Measurements from ENCODE around the gene TMEM154. TPM values are rescaled to one million over a fixed set of nuclear protein-coding genes. Genes with fewer than 3 reads are reported as not detected.

Gene TMEM154
- polyA plus RNA-seq, 1 donor from 2014 or later: not detected

DNA sequence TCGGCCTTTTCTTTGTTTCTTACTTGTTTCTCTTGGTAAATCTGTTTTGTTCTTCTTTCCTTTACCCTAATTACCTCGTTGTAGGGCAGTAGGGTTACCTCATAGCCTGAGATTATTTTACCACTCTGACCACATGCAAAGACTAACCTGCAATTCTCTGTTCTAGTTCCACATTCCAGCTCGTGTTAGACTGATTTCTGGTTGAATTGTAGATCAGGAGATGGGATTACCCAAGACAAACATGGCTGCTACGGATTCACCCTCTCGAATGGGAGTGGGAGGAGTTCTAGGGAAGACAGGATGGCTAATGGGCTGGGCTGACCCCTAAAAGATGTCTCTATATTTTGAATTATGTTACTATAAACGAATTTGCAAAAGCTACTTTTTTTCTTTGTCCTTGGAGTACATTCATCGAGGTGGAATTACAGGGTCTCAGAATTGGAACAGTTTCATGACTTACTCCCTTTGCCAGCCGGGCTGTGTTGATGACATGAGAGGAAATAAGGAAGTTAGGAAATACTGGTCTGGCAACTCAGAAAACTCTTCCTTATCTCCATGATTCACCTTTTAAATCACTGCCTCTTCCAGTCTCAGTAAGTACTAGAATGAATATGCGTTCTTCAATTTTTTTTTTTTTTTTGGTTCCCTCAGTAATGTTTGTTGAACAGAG, 107.2 kb downstream of the TMEM154 start:
- Histone ChIP-seq H3K4me3 (ENCODE audit: low read length) (no peak overlapping the region), H2AFZ (ENCODE audit: low read depth, low read length) (no peak overlapping the region), H3K9ac (ENCODE audit: low read length) (no peak overlapping the region), H3K9me2 (ENCODE audit: insufficient read depth, low read length) (no peaks in the 10 kb centered on the region), H3K27ac (ENCODE audit: low read length) (no peak overlapping the region), H3K4me2 (ENCODE audit: low read length) (no peak overlapping the region), H3K9me3 (ENCODE audit: low read length) (no peaks in the 10 kb centered on the region), H3K36me3 (ENCODE audit: insufficient read depth, low read length) (no peaks in the 10 kb centered on the region), H4K20me1 (ENCODE audit: insufficient read depth) (no peaks in the 10 kb centered on the region), H3F3A (ENCODE audit: insufficient read depth, low read length, poor library complexity, severe bottlenecking) (no peaks in the 10 kb centered on the region), H3K27me3 (ENCODE audit: insufficient read depth, low read depth, low read length) (no peaks in the 10 kb centered on the region), H3K79me2 (replicated peaks; ENCODE audit: insufficient read depth, low read length) (no peaks in the 10 kb centered on the region)
- no peak for TF ChIP-seq SMC3 (conservative IDR thresholded peaks at IDR 0.05; ENCODE audit: poor library complexity)
- no peak for TF ChIP-seq MXI1 (conservative IDR thresholded peaks at IDR 0.05; ENCODE audit: poor library complexity, severe bottlenecking)
- no peak for TF ChIP-seq EZH2 (IDR thresholded peaks at IDR 0.05; ENCODE audit: borderline replicate concordance, insufficient read depth, low read length, poor library complexity, severe bottlenecking)
- TF ChIP-seq, protein P1, sequence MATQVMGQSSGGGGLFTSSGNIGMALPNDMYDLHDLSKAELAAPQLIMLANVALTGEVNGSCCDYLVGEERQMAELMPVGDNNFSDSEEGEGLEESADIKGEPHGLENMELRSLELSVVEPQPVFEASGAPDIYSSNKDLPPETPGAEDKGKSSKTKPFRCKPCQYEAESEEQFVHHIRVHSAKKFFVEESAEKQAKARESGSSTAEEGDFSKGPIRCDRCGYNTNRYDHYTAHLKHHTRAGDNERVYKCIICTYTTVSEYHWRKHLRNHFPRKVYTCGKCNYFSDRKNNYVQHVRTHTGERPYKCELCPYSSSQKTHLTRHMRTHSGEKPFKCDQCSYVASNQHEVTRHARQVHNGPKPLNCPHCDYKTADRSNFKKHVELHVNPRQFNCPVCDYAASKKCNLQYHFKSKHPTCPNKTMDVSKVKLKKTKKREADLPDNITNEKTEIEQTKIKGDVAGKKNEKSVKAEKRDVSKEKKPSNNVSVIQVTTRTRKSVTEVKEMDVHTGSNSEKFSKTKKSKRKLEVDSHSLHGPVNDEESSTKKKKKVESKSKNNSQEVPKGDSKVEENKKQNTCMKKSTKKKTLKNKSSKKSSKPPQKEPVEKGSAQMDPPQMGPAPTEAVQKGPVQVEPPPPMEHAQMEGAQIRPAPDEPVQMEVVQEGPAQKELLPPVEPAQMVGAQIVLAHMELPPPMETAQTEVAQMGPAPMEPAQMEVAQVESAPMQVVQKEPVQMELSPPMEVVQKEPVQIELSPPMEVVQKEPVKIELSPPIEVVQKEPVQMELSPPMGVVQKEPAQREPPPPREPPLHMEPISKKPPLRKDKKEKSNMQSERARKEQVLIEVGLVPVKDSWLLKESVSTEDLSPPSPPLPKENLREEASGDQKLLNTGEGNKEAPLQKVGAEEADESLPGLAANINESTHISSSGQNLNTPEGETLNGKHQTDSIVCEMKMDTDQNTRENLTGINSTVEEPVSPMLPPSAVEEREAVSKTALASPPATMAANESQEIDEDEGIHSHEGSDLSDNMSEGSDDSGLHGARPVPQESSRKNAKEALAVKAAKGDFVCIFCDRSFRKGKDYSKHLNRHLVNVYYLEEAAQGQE (IDR thresholded peaks at IDR 0.05; ENCODE audit: borderline replicate concordance): no peak
- TF ChIP-seq, protein P2, sequence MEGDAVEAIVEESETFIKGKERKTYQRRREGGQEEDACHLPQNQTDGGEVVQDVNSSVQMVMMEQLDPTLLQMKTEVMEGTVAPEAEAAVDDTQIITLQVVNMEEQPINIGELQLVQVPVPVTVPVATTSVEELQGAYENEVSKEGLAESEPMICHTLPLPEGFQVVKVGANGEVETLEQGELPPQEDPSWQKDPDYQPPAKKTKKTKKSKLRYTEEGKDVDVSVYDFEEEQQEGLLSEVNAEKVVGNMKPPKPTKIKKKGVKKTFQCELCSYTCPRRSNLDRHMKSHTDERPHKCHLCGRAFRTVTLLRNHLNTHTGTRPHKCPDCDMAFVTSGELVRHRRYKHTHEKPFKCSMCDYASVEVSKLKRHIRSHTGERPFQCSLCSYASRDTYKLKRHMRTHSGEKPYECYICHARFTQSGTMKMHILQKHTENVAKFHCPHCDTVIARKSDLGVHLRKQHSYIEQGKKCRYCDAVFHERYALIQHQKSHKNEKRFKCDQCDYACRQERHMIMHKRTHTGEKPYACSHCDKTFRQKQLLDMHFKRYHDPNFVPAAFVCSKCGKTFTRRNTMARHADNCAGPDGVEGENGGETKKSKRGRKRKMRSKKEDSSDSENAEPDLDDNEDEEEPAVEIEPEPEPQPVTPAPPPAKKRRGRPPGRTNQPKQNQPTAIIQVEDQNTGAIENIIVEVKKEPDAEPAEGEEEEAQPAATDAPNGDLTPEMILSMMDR (IDR thresholded peaks at IDR 0.05; ENCODE audit: poor library complexity, severe bottlenecking): no peak
- TF ChIP-seq RAD21 (conservative IDR thresholded peaks at IDR 0.05): no peak
- TF ChIP-seq POLR2AphosphoS5 (IDR thresholded peaks at IDR 0.05): no peak
- no peak for TF ChIP-seq TAF1 (IDR thresholded peaks at IDR 0.05; ENCODE audit: low read depth)
- no peak for TF ChIP-seq EP300 (conservative IDR thresholded peaks at IDR 0.05; ENCODE audit: poor library complexity, severe bottlenecking)

DNA sequence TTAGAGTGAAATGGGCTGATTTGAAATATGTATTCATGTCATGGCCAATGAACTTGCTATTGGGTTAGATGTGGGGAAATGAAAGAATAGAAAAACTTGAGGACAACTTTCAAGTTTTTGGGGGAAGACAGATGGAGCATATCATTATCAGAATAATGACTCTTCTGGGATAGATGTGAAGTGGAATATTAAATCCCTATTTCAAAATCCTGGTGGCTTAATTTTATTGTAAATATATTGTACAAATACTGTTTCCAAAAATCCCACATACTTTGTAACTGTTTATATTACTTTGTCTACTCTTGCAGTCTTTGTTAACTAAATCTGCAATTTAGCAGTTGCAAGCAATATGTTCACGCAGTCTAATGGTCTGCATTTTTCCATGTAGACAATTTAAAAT, 108.0 kb downstream of the TMEM154 start:
- no peak overlapping the region for H2AFZ ChIP-seq (ENCODE audit: low read depth, low read length)
- H3K36me3 ChIP-seq (ENCODE audit: insufficient read depth, low read length): no peaks in the 10 kb centered on the region
- no peaks in the 10 kb centered on the region for H4K20me1 ChIP-seq (ENCODE audit: insufficient read depth)
- TF ChIP-seq TAF1 (IDR thresholded peaks at IDR 0.05; ENCODE audit: low read depth) (no peak), EZH2 (IDR thresholded peaks at IDR 0.05; ENCODE audit: borderline replicate concordance, insufficient read depth, low read length, poor library complexity, severe bottlenecking) (no peak), EP300 (conservative IDR thresholded peaks at IDR 0.05; ENCODE audit: poor library complexity, severe bottlenecking) (no peak), POLR2AphosphoS5 (IDR thresholded peaks at IDR 0.05) (no peak), SMC3 (conservative IDR thresholded peaks at IDR 0.05; ENCODE audit: poor library complexity) (no peak), RAD21 (conservative IDR thresholded peaks at IDR 0.05) (no peak), MXI1 (conservative IDR thresholded peaks at IDR 0.05; ENCODE audit: poor library complexity, severe bottlenecking) (no peak)
- TF ChIP-seq, protein P2 (IDR thresholded peaks at IDR 0.05; ENCODE audit: poor library complexity, severe bottlenecking): no peak
- TF ChIP-seq, protein P1 (IDR thresholded peaks at IDR 0.05; ENCODE audit: borderline replicate concordance): no peak
- no peak overlapping the region for H3K4me3 ChIP-seq (ENCODE audit: low read length)
- no peaks in the 10 kb centered on the region for H3K79me2 ChIP-seq (replicated peaks; ENCODE audit: insufficient read depth, low read length)
- no peaks in the 10 kb centered on the region for H3K9me2 ChIP-seq (ENCODE audit: insufficient read depth, low read length)
- no peaks in the 10 kb centered on the region for H3K27me3 ChIP-seq (ENCODE audit: insufficient read depth, low read depth, low read length)
- no peaks in the 10 kb centered on the region for H3F3A ChIP-seq (ENCODE audit: insufficient read depth, low read length, poor library complexity, severe bottlenecking)
- H3K4me2 ChIP-seq (ENCODE audit: low read length): no peak overlapping the region
- H3K9me3 ChIP-seq (ENCODE audit: low read length): no peaks in the 10 kb centered on the region
- H3K27ac ChIP-seq (ENCODE audit: low read length): no peak overlapping the region
- H3K9ac ChIP-seq (ENCODE audit: low read length): no peak overlapping the region
